ENCODE results near the gene CARMIL1.

GRCh38 chr6:25525078-25525477 lies 245.9 kb downstream of the CARMIL1 start:
- TF ChIP-seq POLR2AphosphoS5 (IDR thresholded peaks at IDR 0.05; ENCODE audit: low read depth, low read length) (no peak), CREB1 (IDR thresholded peaks at IDR 0.05) (no peak), GABPA (IDR thresholded peaks at IDR 0.05; ENCODE audit: borderline replicate concordance, insufficient read depth, low read length) (no peak), SIRT6 (IDR thresholded peaks at IDR 0.05; ENCODE audit: low read length) (no peak), CTCF (IDR thresholded peaks at IDR 0.05; ENCODE audit: control extremely low read depth in 1 of 3, insufficient read depth in 1 of 3, low read depth in 1 of 3, low read length in 3 of 3) (no peak), EZH2 (IDR thresholded peaks at IDR 0.05; ENCODE audit: low read depth, low read length, severe bottlenecking) (no peak)

Measured in H1 (cell line).